DND-41 (cell line): Measurements from ENCODE around the gene CHEK1.

ENCODE experiments used
- ATAC-seq: fragments of 200-7000 bp; cut with Tn5 transposase; 3 replicates; pipeline ENCODE4 v1.9.1; 2021; ENCODE audit warnings: low read depth; ENCODE audit not compliant: insufficient read depth
- DNase-seq: peaks from one replicate; pipeline ENCODE4 v3.0.0-alpha.2; 2020
- H2AFZ ChIP-seq: 2 replicates; pipeline ENCODE4 v1.6.0; 2012; ENCODE audit warnings: low read depth, low read length
- H3K27ac ChIP-seq: 2 replicates; pipeline ENCODE4 v1.5.1; 2012; ENCODE audit warnings: low read length, inconsistent platforms
- H3K27me3 ChIP-seq: fragments of 200-600 bp; sonication (generic); 2 replicates; pipeline ENCODE4 v1.6.0; 2012; ENCODE audit warnings: low read length, mild to moderate bottlenecking, inconsistent platforms; ENCODE audit not compliant: insufficient read depth, poor library complexity
- H3K36me3 ChIP-seq: 2 replicates; pipeline ENCODE4 v1.5.1; 2012; ENCODE audit warnings: low read length, inconsistent platforms; ENCODE audit not compliant: insufficient read depth
- H3K4me1 ChIP-seq: 2 replicates; pipeline ENCODE4 v1.5.1; 2012; ENCODE audit warnings: mild to moderate bottlenecking, low read length; ENCODE audit not compliant: insufficient read depth
- H3K4me2 ChIP-seq: 2 replicates; pipeline ENCODE4 v1.6.0; 2012; ENCODE audit warnings: mild to moderate bottlenecking, moderate library complexity, low read length, inconsistent platforms; ENCODE audit not compliant: insufficient read depth
- H3K4me3 ChIP-seq, 2 experiments: fragments of 200-600 bp in 1 of 2; shearing (Covaris generic) in 1 of 2; 2 replicates each; pipeline ENCODE4 v1.5.1; 2012 to 2016; ENCODE audit warnings: inconsistent platforms in 2 of 2, low read length in 2 of 2, mild to moderate bottlenecking in 2 of 2, low read depth in 1 of 2, moderate library complexity in 1 of 2
- H3K79me2 ChIP-seq: 2 replicates; pipeline ENCODE4 v1.6.0; 2012; ENCODE audit warnings: low read length, inconsistent platforms; ENCODE audit not compliant: insufficient read depth
- H3K9ac ChIP-seq: 2 replicates; pipeline ENCODE4 v1.6.0; 2012; ENCODE audit warnings: low read depth, mild to moderate bottlenecking, inconsistent platforms, low read length, moderate library complexity
- H3K9me3 ChIP-seq: 2 replicates; pipeline ENCODE4 v1.5.1; 2012; ENCODE audit warnings: low read length, moderate library complexity, mild to moderate bottlenecking, inconsistent platforms; ENCODE audit not compliant: insufficient read depth, severe bottlenecking
- H4K20me1 ChIP-seq: 2 replicates; pipeline ENCODE4 v1.6.0; 2012; ENCODE audit warnings: low read length; ENCODE audit not compliant: insufficient read depth
- CTCF ChIP-seq: IDR thresholded peaks from 2 replicates; pipeline ENCODE4 v1.5.1; 2012; ENCODE audit warnings: borderline replicate concordance, low read length, moderate library complexity, mild to moderate bottlenecking; ENCODE audit not compliant: poor library complexity, severe bottlenecking; ENCODE audit errors: extremely low read depth
- EZH2 ChIP-seq: IDR thresholded peaks from 3 replicates; pipeline ENCODE4 v1.6.1; 2012; ENCODE audit warnings: borderline replicate concordance, low read depth, mild to moderate bottlenecking, moderate library complexity, low read length, inconsistent platforms; ENCODE audit not compliant: severe bottlenecking

Gene CHEK1

GRCh38 chr11:125680747-125681146 is 55.8 kb downstream of the CHEK1 start, which contains the start of gene ACRV1:
Gene ACRV1 (minus strand): TSS chr11:125680847. CDS start chr11:125680780, 67 bp downstream.
- H3K4me1 ChIP-seq = no peaks in the 10 kb centered on the region
- no peaks in the 10 kb centered on the region for H3K9me3 ChIP-seq
- H3K27me3 ChIP-seq = no peaks in the 10 kb centered on the region
- DNase-seq (no peak), ATAC-seq (no peak)
- no peak within 1 kb of the TSS for H3K4me3 ChIP-seq
- H2AFZ ChIP-seq = no peak within 1 kb of the TSS
- no peaks in the 10 kb centered on the region for H3K79me2 ChIP-seq
- H4K20me1 ChIP-seq = no peaks in the 10 kb centered on the region
- H3K4me2 ChIP-seq = no peak within 1 kb of the TSS
- no peak within 1 kb of the TSS for H3K27ac ChIP-seq
- TF ChIP-seq CTCF (no peak), EZH2 (no peak)
- H3K9ac ChIP-seq = no peak within 1 kb of the TSS
- peaks cover 37% of the 10 kb centered on the region for H3K36me3 ChIP-seq

- H3K27ac ChIP-seq = no peak overlapping the region
- 0 out of 2 replicates have a peak, but pooled peaks cover 4% of the 10 kb centered on the region for H3K36me3 ChIP-seq
- no peak for DNase-seq
- ATAC-seq = no peak
- no peaks in the 10 kb centered on the region for H4K20me1 ChIP-seq
- no peaks in the 10 kb centered on the region for H3K9me3 ChIP-seq
- no peak overlapping the region for H3K9ac ChIP-seq
- no peak overlapping the region for H2AFZ ChIP-seq
- no peaks in the 10 kb centered on the region for H3K27me3 ChIP-seq
- no peaks in the 10 kb centered on the region for H3K79me2 ChIP-seq
- no peaks in the 10 kb centered on the region for H3K4me1 ChIP-seq
- H3K4me2 ChIP-seq = no peak overlapping the region
- TF ChIP-seq CTCF (no peak), EZH2 (no peak)
- no peak overlapping the region for H3K4me3 ChIP-seq
Measured at GRCh38 chr11:125685228-125685627, 60.3 kb downstream of the CHEK1 start.

GRCh38 chr11:125688066-125688465 is 63.1 kb downstream of the CHEK1 start:
- H3K4me1 ChIP-seq = no peaks in the 10 kb centered on the region
- no peaks in the 10 kb centered on the region for H3K79me2 ChIP-seq
- no peak overlapping the region for H2AFZ ChIP-seq
- ATAC-seq = no peak
- no peak for DNase-seq
- H3K9ac ChIP-seq = no peak overlapping the region
- H3K4me3 ChIP-seq = no peak overlapping the region
- no peaks in the 10 kb centered on the region for H3K9me3 ChIP-seq
- H3K27ac ChIP-seq = no peak overlapping the region
- H3K36me3 ChIP-seq = 0 out of 2 replicates have a peak, but pooled peaks cover 3% of the 10 kb centered on the region
- H4K20me1 ChIP-seq = no peaks in the 10 kb centered on the region
- TF ChIP-seq EZH2 = no peak
- TF ChIP-seq CTCF = no peak
- no peak overlapping the region for H3K4me2 ChIP-seq
- no peaks in the 10 kb centered on the region for H3K27me3 ChIP-seq

GRCh38 chr11:125688632-125689031 is 63.7 kb downstream of the CHEK1 start:
- no peaks in the 10 kb centered on the region for H3K79me2 ChIP-seq
- TF ChIP-seq EZH2 (no peak), CTCF (no peak)
- no peak overlapping the region for H3K4me3 ChIP-seq
- H3K9me3 ChIP-seq = no peaks in the 10 kb centered on the region
- no peak for DNase-seq
- H4K20me1 ChIP-seq = no peaks in the 10 kb centered on the region
- no peak overlapping the region for H2AFZ ChIP-seq
- H3K4me2 ChIP-seq = no peak overlapping the region
- no peaks in the 10 kb centered on the region for H3K27me3 ChIP-seq
- H3K36me3 ChIP-seq = 0 out of 2 replicates have a peak, but pooled peaks cover 1% of the 10 kb centered on the region
- H3K4me1 ChIP-seq = no peaks in the 10 kb centered on the region
- H3K27ac ChIP-seq = no peak overlapping the region
- no peak overlapping the region for H3K9ac ChIP-seq
- ATAC-seq = no peak
